Tibial nerve (tissue), 4 donors: ENCODE data around the gene ARID4B.

Experiments
- EP300 ChIP-seq, 2 donors: sonication (generic); formaldehyde crosslinking; IDR thresholded peaks; one replicate each; pipeline ENCODE4 v1.6.1; 2017; ENCODE audit warnings: antibody characterized with exemption in 2 of 2, mild to moderate bottlenecking in 1 of 2
- POLR2A ChIP-seq, 2 donors: fragments of 450-650 bp; IDR thresholded peaks; one replicate each; pipeline ENCODE4 v1.6.1; 2017; ENCODE audit warnings: antibody characterized with exemption in 2 of 2, mild to moderate bottlenecking in 2 of 2, moderate library complexity in 2 of 2
- TF ChIP-seq, protein P1 (sequence below), 5 experiments: fragments of 200-600 bp in 3 of 5; fragments of 450-650 bp in 2 of 5; sonication (generic) in 3 of 5; IDR thresholded peaks; one replicate each; pipeline ENCODE4 v1.5.1; 2016 to 2019; ENCODE audit warnings: antibody characterized with exemption in 5 of 5, mild to moderate bottlenecking in 3 of 5, moderate library complexity in 2 of 5

GRCh38 chr1:235122348-235122747 lies 205.6 kb downstream of the ARID4B start:
- TF ChIP-seq, protein P1, sequence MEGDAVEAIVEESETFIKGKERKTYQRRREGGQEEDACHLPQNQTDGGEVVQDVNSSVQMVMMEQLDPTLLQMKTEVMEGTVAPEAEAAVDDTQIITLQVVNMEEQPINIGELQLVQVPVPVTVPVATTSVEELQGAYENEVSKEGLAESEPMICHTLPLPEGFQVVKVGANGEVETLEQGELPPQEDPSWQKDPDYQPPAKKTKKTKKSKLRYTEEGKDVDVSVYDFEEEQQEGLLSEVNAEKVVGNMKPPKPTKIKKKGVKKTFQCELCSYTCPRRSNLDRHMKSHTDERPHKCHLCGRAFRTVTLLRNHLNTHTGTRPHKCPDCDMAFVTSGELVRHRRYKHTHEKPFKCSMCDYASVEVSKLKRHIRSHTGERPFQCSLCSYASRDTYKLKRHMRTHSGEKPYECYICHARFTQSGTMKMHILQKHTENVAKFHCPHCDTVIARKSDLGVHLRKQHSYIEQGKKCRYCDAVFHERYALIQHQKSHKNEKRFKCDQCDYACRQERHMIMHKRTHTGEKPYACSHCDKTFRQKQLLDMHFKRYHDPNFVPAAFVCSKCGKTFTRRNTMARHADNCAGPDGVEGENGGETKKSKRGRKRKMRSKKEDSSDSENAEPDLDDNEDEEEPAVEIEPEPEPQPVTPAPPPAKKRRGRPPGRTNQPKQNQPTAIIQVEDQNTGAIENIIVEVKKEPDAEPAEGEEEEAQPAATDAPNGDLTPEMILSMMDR (IDR thresholded peaks at IDR 0.05): no peak
- no peak for TF ChIP-seq POLR2A (IDR thresholded peaks at IDR 0.05)
- no peak for TF ChIP-seq EP300 (IDR thresholded peaks at IDR 0.05)
